Urinary bladder (tissue), 4 donors: ENCODE results near the gene KCNIP3. TPM values are rescaled to one million over a fixed set of nuclear protein-coding genes. Genes with fewer than 3 reads are reported as not detected.

Experiments
- DNase-seq: peaks from one replicate; pipeline ENCODE4 v3.0.0-alpha.2; 2015; ENCODE audit errors: extremely low spot score
- H3K27ac ChIP-seq: one replicate; pipeline ENCODE4 v1.5.1; 2013; ENCODE audit warnings: low read depth, mild to moderate bottlenecking, moderate library complexity
- H3K36me3 ChIP-seq: one replicate; pipeline ENCODE4 v1.6.1; 2013; ENCODE audit warnings: mild to moderate bottlenecking, moderate library complexity; ENCODE audit not compliant: insufficient read depth
- H3K4me1 ChIP-seq: one replicate; pipeline ENCODE4 v1.6.1; 2013; ENCODE audit warnings: mild to moderate bottlenecking, moderate library complexity; ENCODE audit not compliant: insufficient read depth
- H3K4me3 ChIP-seq: one replicate; pipeline ENCODE4 v1.5.1; 2013; ENCODE audit warnings: low read depth, low read length
- WGBS: extraction: QIAGEN DNeasy Blood & Tissue Kit; methylation state at CpG from one replicate; pipeline ENCODE4 v1.1.7; 2013; 5-methylcytosine and 5-hydroxymethylcytosine counted together
- polyA plus RNA-seq: library from polyadenylated mRNA; stranded (reverse); fragments of 200-250 nt; gene quantifications from one replicate; pipeline ENCODE4 v1.2.3, GENCODE V29; 2013
- total RNA-seq: library from RNA; depleted of rRNA; stranded (reverse); fragments of >200 nt; gene quantifications from one replicate; pipeline ENCODE4 v1.2.3, GENCODE V29; 2014
- donor health status: healthy with polysubstance abuse.
- donor health status: healthy.

Gene KCNIP3
- total and polyA plus RNA-seq, 2 donors, result 6.1 to 16.8 TPM

DNA sequence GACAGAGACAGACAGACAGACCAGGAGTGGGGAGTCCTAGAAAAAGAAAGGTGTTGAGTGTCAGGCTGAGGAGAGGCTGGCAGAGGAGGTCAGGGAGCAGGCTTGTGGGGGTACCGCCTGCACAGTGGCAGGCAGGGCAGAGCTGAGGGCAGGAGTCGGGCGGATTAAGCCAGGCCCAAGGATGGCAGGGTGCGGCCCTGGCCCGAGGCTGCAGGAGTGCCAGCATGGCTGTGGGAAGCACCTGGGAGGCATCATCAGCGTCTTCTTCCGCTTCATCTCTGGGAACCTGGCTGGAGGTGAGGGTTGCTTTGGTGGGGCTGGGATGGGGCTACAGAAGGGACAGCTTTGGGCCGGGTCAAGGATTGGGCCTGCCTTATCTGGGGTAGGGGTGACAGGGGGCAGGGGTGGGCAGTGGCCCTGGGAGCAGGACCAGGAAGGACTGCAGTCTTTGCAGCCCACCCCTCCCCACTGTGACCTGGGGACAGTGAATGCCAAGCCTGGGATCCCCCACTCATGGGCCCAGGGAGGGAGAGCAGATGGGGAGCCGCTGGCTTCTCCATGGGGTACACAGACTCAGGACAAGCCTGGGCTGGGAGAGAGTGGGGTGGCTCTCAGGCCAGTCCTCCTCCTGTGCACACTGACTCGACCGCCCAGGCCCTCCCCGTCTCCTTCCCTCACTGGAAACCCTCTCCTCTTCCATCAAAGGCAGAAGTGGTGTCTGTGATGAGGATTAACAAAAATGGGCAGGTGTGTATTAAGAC lies 20.7 kb downstream of the KCNIP3 start:
- Histone ChIP-seq H3K4me1 (no peaks in the 10 kb centered on the region), H3K36me3 (no peaks in the 10 kb centered on the region), H3K27ac (no peak overlapping the region), H3K4me3 (no peak overlapping the region)
- 89% methylated on average over 12 of the region's 12 CpGs for WGBS
- no peak for DNase-seq

DNA sequence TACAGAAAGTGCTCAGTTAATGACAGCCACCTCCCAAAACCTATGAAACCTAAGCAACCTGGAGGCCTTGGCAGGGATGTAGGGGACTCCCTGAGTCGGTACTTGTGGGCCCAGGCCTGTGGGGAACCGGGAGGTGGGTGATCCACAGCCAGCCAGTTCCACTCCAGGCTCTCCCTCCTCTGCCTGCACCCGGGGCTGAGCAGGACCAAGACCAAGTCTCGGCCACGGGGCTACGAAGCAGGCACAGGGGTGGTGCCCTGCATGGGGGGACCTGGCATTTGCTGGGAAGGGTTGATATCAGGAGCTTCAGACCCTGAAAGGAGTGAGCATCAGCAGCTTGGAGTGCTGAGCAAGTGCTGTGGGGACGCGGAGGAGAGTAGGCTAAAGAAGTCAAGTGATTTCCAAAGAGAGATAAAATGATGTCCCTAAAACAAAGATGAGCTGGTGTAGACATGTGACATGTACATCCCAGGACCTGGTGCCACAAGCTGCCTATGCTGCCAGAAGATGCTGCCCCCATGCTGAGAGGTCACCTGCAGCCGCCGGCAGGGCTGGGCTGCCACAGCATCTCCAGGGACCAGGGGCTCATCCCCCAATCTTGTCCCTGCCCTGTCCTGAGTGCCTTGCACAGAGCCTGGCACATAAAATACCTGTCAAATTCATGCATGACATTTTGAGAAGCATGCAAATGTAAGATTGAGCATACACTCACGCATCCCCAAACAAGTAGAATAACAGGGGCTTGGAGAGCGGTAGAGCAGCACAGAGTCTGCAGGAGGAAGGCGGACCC lies 21.5 kb downstream of the KCNIP3 start:
- WGBS, result 83% methylated on average over 13 of the region's 13 CpGs
- H3K27ac ChIP-seq, result no peak overlapping the region
- H3K4me3 ChIP-seq, result no peak overlapping the region
- H3K36me3 ChIP-seq, result no peaks in the 10 kb centered on the region
- no peaks in the 10 kb centered on the region for H3K4me1 ChIP-seq
- no peak for DNase-seq

DNA sequence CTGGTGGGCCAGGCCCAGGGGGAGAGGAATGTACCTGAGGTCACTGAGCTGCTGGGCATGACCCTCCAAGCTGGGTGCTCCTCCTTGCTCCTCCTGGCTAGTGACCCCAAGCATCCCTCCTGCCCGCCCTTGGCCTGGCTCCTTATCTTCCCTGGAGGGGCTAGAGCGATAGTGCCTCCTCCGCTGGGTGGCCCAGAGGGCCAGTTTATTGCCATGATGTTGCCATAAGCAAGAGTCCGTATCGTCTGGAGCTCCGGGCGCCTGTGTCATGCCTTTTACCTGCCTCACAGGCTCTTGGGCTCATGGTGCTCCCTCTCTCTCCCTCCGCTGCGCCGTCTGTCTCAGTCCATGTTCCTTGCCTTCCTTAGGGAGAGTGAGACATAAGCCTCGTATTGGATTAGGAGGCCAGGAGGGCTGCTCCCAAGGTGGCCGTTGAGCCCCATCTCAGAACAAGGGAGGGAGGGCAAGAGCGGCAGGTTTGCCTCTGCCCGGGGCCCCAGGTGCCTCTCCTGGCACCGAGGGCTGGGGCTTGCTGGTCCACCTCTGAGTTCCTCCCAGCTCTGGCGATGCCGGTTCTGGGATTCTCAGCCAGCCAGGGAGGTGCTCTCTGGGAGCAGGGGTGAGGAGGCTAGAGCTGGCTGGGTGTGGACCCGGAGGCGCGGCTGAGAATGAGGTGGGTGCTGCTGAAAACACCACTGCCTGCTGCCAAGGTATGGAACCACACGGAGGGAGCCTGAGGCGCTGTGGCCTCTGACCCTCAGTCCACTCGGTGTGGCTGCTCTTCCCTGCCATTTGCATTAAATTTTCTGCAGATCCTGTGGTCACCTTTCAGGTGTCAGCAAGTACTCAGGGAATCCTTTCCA lies 22.6 kb downstream of the KCNIP3 start:
- Histone ChIP-seq H3K27ac (no peak overlapping the region), H3K4me3 (no peak overlapping the region), H3K4me1 (no peaks in the 10 kb centered on the region), H3K36me3 (no peaks in the 10 kb centered on the region)
- no peak for DNase-seq
- 83% methylated on average over 23 of the region's 23 CpGs for WGBS

DNA sequence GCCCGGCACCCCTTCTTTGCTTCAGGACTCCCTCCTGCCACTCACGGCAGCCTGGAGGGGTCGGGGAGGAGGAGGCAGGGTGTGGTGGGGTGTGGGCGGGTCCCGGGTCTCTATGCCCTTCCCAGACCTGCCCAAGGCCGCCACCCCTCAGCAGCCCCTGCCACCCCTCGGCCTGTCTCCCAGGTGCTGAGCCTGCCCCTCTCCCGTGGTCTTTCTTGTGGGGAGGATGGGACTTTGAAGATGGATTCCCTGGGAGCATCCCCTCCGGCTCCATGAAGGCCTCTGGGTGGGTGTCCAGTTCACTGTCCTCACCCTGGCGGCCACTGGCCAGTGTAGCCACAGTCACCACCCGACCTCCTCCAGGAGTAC lies 23.2 kb downstream of the KCNIP3 start:
- H3K36me3 ChIP-seq, result no peaks in the 10 kb centered on the region
- WGBS, result 78% methylated on average over 11 of the region's 11 CpGs
- no peaks in the 10 kb centered on the region for H3K4me1 ChIP-seq
- no peak for DNase-seq
- H3K4me3 ChIP-seq, result no peak overlapping the region
- no peak overlapping the region for H3K27ac ChIP-seq

- no peaks in the 10 kb centered on the region for H3K4me1 ChIP-seq
- 68% methylated on average over 18 of the region's 18 CpGs for WGBS
- no peaks in the 10 kb centered on the region for H3K36me3 ChIP-seq
- no peak overlapping the region for H3K4me3 ChIP-seq
- no peak for DNase-seq
- no peak overlapping the region for H3K27ac ChIP-seq
These were observed 24.0 kb downstream of the KCNIP3 start for GRCh38 chr2:95320986-95321767.

- no peak overlapping the region for H3K27ac ChIP-seq
- no peak for DNase-seq
- H3K4me3 ChIP-seq, result no peak overlapping the region
- H3K36me3 ChIP-seq, result no peaks in the 10 kb centered on the region
- no peaks in the 10 kb centered on the region for H3K4me1 ChIP-seq
- 75% methylated on average over 26 of the region's 26 CpGs for WGBS
These were observed 26.4 kb downstream of the KCNIP3 start for GRCh38 chr2:95323347-95324155.

DNA sequence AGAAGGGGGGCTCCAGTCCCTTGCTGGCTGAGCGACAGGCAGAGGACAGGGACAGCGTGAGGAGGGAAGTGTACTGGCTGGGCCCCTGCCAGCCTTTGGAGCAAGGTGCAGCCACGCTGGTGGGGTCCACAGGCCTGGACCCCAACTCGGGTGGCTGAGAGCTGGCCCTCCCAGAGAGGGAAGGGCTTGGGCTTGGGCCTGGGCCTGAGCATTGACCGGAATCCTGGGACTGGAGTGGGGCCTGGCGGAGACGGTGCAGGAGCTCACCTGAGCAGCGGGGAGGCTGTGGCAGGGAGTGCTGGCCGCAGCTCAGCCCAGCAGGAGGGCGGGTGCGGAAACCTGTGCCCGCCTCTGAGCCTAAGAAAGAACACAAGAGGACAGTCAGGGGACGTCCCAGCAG lies 27.9 kb downstream of the KCNIP3 start:
- no peak for DNase-seq
- Histone ChIP-seq H3K27ac (no peak overlapping the region), H3K4me1 (no peaks in the 10 kb centered on the region), H3K36me3 (no peaks in the 10 kb centered on the region), H3K4me3 (no peak overlapping the region)
- 89% methylated on average over 13 of the region's 13 CpGs for WGBS

- 94% methylated on average over 10 of the region's 10 CpGs for WGBS
- no peaks in the 10 kb centered on the region for H3K36me3 ChIP-seq
- no peak overlapping the region for H3K4me3 ChIP-seq
- no peak for DNase-seq
- no peak overlapping the region for H3K27ac ChIP-seq
- no peaks in the 10 kb centered on the region for H3K4me1 ChIP-seq
These were observed 28.7 kb downstream of the KCNIP3 start for GRCh38 chr2:95325590-95326432.

DNA sequence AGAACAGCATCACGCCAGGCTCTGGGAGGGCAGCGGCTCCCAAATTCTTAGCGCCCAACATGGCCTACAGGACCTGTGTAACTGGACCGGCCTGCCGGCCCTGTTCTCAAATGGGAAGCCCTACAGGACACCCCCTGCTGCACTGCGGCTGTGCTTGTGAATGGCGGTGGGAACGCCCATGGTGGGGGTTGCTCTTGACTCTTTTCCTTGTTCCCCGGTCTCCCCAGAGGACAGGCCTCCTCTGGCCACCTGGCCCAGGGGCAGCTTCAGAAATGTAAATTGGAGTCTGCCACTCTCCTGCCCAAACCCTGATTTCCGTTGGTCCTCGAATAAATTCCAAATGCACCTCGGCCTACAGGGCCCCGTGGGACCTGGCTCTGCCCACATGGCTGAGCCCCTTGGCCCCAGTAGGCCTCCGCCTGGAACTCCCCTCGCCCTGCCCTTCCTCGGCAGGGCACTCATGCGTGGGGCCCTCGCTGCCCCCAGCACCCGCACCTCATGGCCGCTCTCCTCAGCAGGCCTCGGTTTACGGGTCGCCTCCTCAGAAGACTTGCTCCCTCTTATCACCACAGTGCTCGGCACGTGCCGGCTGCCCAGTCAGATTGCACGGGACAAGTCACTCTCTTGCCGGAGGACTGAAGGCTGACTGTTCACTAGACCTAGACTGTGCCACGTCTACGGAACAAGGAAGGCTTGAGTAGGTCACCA lies 29.4 kb downstream of the KCNIP3 start:
- Histone ChIP-seq H3K36me3 (no peaks in the 10 kb centered on the region), H3K4me1 (no peaks in the 10 kb centered on the region), H3K4me3 (no peak overlapping the region), H3K27ac (no peak overlapping the region)
- 93% methylated on average over 30 of the region's 30 CpGs for WGBS
- no peak for DNase-seq

GRCh38 chr2:95327861-95328260 lies 30.7 kb downstream of the KCNIP3 start:
- Histone ChIP-seq H3K4me1 (no peaks in the 10 kb centered on the region), H3K4me3 (no peak overlapping the region), H3K27ac (no peak overlapping the region), H3K36me3 (no peaks in the 10 kb centered on the region)
- no peak for DNase-seq
- WGBS, result 75% methylated on average over 7 of the region's 7 CpGs

- no peak for DNase-seq
- Histone ChIP-seq H3K4me1 (no peaks in the 10 kb centered on the region), H3K27ac (no peak overlapping the region), H3K36me3 (no peaks in the 10 kb centered on the region), H3K4me3 (no peak overlapping the region)
- WGBS, result 53% methylated on average over 15 of the region's 15 CpGs
These were observed 31.4 kb downstream of the KCNIP3 start for GRCh38 chr2:95328358-95329125.
